GM21723 (cell line): ENCODE results near the gene SORL1.

Experiments
- ATAC-seq: cut with Tn5 transposase; IDR thresholded peaks from one replicate; pipeline ENCODE4 v1.9.1; 2021; ENCODE audit warnings: mild to moderate bottlenecking, moderate library complexity; ENCODE audit not compliant: unreplicated experiment

SORL1 gene

DNA sequence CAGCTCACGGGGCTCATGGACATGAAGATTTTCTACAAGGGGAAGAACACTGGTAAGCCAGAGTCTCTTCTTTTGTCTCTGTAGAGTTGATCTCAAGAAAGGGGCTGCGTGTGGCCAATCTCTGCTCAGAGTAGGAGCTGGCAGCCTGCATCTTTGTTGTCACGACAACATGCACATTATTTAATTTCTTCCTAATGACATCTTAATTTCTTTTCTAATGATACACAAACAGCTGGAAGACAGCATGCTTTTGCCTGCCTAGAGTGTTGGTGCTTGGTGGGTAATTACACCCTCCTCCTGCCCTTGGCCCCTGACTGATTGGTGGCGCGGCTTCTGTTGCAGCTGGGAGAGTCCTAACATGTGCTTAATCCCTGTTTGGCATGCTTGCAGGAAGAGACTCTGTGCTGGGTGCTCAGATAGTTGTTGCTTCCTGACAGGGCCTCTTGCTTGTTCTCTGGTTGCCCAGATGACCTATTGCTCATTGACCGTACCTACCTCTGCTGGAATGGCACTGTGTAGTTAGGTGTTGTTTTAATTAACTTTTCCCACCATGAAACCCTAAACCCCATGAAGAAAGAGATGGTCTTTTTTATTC is 107.6 kb downstream of the SORL1 start:
- ATAC-seq, result no peak

DNA sequence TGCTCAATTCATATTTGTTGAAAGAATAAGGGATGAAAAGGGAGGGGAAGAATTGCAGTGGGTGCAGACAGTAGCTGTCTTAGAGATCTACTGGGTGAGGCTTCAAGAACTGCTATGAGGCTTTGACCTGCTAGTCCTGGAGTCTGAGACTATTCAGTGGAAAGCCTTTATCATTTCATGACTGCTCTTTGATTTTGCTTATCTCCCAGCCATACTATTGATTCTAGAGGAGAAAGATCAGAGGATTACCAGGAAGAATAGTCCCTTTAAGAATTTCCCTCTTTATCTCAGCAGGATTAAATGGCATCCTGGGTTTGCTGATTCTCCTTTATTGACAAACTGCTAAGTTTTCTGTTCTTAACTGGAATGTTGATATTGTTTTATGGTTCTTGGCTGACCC is 108.1 kb downstream of the SORL1 start:
- ATAC-seq, result no peak

DNA sequence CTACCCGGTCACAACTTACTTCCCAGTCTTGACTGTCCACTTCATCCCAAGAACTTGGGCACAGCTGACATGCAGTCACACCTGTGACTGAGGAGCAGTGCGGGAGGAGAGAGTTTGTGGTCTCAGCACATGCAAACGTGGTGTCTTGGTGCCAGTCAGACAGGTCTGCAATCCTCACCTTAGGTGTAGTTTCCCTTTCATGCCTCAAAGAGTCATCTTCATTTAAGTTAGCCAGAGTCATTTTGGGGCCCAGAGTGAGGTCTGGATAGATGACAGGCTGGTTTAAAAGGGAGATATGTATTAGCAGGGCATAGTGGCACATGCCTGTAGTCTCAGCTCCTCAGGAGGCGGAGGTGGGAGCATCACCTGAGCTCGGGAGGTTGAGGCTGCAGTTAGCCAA is 109.1 kb downstream of the SORL1 start:
- no peak for ATAC-seq

DNA sequence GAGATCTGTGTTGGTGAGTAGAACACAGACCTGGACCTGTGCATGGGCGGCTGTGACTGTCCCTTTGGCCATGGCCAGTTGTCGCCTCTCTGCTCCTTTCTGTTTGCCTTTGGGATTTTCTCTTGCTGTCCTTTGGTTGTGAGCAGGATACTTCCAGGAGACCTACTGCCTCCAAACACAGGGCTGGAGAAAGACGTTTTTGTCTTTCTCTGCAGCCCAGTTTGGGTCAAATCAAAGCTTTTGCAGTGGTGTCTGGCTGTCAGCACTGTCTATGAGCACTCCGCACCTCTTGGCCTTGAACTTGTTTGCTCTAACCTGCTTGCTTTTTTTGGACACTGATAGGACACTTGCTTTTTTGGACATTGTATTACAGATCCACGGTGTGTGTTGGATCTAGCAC is 109.6 kb downstream of the SORL1 start:
- ATAC-seq, result no peak

DNA sequence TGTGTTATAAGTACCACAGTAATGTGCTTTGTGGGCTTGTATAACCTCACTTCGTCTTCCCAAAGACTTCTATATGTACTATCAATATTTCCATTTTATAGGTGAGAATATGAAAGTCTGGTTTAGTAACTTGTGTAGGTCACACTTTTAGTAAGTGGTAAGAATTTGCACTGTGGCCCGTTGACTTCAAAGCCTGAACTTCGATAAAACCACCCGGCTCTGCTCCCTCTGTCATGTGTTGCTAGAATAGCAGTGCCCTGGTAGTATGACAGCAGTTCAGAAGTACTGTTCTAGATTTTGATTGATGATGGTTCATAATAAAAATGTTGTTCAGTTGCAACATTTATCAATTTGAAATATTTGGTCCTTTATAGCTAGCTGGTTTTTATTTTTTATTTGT is 110.9 kb downstream of the SORL1 start:
- ATAC-seq, result no peak

DNA sequence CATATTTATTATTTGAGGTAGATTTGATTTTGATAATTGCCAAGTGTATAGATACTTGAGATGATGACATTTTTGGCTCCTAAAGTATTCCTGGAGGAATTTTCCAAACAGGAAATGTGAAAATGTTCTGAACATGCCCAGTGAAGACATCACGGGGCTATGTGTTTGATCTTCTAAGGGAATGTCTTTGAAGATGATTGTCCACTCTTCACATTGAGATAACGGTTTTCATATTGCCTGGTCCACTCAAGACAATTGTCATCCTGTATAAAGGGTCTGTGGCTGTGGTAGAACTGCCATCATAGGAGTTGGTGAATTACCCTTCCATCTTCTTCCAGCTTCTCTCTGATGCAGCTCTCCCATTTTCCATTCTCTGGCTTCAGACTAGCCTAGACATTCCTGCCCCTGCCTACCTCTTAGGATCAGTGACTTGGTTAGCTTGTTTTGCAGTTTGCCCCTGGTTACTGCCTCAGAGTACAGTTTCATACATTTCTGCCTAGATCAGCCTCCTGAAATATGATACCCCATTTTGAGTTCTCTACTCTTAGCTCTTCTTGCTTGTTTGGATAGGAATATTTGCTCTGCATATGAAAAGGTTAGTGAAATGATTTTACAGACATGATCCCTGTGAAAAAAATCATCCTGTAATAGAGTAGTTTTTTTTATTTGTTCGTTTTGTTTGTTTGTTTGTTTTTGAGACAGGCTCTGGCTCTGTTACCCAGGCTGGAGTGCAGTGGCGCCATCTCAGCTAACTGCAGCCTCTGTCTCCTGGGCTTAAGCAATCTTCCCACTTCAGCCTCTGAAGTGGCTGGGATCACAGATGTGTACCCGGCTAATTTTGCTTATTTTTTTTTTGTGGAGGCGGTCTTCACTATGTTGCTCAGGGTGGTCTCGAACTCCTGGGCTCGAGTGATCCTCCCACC is 112.0 kb downstream of the SORL1 start:
- ATAC-seq, result no peak

DNA sequence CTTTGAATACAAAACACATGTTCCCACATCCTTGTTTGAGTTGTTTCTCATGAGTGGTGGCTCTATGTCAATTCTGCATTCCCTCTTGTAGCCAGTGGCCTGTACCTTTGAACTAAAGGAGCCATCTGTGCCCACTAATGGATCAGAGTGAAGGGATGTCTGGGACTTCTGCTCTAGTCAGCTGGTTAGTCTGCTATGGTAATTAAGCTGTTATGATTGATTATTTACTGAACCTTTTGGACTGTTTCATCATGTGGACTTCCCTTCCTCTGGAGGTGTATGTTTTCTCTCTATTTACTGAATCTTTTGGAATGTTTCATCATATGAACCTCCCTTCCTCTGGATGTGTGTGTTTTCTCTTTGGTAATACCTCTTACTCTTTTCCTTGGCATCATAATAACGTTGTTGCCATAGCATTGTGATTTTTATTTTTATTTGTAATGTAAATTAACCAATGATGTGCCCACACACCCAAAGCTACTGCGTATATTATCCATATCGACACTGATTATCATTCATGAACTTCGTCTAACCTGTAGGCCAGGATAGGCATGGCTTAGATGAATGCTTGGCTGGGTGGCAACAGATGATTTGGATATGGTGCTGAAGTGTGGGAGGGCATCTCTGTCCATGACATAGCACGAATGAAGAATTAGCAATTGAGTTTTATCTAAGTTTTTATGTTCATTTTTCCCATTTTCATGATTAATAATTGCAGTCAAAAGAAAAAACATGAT is 113.0 kb downstream of the SORL1 start:
- no peak for ATAC-seq

DNA sequence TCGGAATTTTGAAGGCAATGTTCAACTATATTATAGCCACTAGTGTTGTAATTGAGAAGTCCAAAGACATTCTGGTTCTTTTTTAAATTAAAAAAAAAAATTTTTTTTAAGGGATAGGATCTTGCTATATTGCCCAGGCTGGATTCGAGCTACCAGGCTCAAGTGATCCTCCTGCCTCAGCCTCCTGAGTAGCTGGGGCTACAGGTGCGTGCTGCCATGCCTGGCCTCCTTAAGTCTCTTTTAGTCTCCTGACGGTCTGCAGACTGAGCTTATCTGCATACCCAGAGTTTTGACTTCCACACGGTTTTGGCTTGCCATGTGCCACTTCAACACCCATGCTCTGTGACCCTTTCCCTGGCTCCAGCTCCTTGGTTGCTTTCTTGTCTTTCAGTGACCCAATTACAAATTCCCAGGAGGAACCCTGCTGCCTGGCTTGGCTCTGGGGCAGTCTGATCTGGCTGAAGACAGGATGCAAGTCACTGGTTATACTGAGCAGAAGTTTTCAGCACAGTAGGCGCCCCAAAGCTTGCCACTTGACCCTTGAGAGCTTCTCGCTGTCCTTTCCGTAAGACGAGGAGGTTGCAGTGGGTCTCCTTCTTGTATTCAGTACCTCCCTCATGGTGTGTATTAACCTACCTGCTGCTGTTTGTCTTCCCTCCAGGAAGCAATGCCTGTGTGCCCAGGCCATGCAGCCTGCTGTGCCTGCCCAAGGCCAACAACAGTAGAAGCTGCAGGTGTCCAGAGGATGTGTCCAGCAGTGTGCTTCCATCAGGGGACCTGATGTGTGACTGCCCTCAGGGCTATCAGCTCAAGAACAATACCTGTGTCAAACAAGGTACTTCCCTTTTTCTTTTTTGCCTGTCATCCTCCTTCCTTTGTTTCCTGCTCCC is 114.4 kb downstream of the SORL1 start:
- no peak for ATAC-seq

DNA sequence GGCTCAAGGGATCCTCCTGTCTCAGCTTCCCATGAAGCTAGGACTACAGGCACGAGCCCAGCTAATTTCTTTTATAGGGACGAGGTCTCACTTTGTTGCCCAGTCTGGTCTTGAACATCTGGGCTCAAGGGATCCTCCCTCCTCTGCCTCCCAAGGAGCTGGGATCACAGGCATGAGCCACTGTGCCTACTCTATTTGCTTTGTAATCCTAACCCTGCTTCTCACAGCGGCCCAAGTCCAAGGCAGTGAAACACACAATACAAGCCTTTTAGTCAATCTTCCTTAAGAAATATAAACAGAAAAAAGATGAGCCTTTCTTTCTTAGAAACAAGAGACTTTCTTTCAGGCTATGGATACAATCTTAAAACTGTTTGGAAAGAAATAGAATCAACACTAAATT is 115.9 kb downstream of the SORL1 start:
- no peak for ATAC-seq

DNA sequence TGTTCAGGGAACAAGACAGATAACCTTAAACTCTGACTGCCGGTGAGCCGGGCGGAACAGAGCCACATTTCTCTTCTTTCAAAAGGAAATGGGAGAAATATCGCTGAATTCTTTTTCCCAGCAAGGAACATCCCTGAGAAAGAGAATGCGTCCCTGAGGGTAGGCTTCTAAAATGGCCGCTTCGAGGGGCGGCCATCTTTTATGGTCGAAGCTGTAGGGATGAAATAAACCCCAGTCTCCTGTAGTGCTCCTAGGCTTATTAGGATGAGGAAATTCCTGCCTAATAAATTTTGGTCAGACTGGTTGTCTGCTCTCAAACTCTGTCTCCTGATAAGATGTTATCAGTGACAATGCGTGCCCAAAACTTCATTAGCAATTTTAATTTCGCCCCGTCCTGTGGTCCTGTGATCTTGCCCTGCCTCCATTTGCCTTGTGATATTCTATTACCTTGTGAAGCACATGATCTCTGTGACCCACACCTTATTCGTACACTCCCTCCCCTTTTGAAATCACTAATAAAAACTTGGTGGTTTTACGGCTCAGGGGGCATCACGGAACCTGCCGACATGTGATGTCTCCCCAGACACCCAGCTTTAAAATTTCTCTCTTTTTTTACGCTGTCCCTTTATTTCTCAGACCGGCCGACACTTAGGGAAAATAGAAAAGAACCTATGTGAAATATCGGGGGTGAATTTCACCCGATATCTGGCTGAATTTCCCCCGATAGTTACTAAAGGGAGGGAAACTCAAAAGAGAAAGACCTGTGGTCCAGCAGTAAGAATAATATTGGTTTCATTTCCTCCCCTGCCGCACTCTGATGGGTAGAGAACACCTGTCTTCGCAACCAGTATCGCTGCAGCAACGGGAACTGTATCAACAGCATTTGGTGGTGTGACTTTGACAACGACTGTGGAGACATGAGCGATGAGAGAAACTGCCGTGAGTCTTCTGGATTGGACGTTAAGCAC is 117.5 kb downstream of the SORL1 start:
- peak; percentile 98 for ATAC-seq

DNA sequence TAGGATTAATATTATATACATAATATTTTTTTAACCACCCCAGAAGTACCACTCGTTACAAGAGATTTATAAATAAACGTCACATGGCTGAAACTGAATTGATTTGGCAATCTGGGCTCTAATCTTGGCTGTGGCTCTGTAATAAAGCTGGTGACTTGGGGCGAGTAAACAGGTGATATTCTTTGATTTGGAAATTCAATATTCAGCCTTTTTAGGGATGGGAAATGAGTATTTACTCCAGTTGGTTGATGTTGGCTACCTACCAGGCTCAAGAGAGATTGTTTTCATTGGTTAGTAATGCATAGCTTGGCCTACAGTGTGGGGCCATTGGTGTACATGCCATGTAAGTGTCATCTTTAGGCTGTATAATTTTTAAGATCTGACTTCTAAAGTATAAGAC is 118.3 kb downstream of the SORL1 start:
- ATAC-seq, result no peak

DNA sequence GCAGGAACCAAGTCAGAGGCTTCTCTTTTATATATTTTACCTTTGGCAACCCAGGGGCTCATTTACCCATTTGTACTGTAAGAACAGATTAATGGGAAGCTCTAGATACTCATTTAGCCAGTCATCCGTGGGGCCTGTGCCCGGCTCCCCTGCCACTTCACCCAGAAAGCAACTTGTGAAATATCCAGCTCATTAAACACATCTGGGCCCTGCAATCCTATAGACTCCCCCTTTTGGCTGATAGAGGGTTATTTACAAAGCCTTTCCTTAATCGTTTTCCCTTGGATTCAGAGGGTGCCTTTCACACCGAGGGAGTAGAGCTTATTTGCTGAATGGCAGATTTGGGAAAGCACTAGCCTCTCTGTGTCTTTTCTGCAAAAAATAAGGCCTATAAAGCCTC is 119.4 kb downstream of the SORL1 start:
- no peak for ATAC-seq

DNA sequence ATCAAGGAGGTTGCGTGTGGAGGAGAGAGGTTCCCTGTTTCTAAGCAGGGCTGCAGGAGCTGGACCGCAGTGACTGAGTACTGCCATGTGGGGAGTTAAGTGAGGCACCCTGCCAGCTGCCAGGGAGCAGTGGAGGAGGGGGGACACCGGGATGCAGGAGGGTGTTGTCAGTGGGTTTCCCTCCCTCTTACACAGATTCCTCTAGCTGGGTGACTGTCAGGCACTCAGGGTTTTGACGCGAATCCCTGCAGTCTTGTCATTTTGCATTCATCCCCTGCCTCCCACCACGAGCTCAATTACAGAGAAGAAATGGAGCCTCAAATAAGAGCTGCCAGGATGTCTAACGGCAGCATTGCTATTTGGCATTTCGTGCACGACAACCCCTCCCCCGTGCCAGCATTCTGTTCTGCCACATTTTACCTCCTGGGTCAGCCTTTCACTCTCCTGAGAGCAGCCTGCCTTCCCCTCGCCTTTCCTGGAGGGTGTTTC is 120.5 kb downstream of the SORL1 start:
- ATAC-seq, result no peak

DNA sequence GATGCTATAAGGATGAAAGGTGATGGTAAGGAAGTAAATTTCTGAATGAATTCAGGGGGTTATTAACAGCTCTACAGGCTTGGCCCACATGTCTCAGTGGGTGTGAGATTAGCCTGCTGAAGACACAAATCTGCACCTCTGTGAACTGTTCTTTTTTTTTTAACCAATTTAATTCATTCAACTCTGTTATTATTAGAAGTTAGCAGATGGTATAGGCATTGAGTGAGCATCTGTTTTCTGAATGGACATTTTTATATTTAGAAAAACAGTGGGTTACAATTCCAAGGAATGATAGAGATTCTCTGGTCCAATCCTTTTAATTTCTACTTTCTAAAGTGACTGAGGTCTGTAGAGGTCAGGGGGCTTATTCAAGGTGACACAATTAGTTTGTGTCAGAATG is 122.7 kb downstream of the SORL1 start:
- no peak for ATAC-seq

DNA sequence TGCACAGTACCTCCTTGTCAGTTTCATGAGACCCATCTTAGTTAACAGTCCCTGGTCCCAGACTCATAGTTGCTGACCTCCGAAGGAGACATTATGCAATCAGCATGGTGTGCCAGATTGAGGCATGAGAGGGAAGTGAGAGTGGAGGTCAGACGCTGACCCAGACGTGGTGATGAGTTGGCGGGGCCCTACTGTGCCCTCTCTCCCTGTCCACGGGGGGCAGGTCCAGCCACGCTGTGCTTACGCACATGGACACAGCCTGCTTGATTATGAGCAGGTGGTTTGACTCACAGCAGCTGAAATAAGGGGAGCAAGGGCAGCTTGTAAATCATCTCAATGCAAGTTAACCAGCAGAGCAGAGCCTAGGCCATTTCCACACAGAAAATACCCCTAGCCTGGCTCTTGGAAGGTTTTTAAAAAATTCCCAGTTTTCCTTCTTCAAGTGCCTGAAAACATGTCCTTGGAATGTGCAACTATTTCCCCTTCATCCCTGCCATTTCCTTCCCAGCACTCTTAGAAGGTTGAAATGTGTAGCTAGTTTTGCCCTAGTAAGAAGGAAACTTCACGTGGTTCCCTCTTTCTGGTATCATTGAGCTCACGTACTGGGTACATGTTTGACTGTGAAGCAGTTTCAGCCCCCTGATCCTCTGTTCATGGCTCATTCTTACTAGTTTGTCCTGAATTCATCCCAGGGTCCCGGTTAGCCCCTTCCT is 123.3 kb downstream of the SORL1 start:
- peak; percentile 70 for ATAC-seq

DNA sequence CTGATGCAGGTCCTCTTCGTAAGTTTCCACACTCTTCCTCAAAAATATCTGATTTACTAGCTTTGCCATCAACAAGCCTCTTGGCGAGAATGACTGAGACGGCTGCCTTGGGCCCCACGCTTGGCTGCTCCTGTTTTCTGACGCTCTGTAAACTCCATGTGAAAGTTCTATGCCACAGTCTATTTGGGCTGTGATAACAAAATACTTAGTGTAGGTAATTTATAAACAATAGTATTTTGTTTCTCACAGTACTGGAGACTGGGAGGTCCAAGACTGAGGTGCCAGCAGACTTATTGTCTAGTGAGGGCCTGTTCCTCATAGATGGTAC is 123.8 kb downstream of the SORL1 start:
- peak; percentile 38 for ATAC-seq

DNA sequence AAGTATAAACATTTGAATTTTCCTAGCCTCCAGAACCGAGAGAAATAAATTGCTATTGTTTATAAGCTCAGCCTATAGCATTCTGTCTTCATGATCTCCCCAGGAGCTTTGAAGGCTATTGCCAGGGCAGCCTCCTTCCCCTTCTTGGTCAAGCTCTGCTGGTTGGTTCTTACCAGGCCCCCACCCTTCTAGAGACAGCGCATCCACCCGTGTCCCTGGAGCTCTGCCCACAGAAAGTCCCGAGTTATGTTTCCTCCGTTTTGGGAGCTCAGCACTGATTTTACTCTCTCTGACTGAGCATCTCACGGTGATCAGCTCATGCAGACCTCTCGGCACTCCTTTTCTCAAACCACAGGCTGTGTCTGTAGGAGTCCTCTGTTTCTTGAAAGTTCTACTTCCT is 124.4 kb downstream of the SORL1 start:
- ATAC-seq, result no peak

DNA sequence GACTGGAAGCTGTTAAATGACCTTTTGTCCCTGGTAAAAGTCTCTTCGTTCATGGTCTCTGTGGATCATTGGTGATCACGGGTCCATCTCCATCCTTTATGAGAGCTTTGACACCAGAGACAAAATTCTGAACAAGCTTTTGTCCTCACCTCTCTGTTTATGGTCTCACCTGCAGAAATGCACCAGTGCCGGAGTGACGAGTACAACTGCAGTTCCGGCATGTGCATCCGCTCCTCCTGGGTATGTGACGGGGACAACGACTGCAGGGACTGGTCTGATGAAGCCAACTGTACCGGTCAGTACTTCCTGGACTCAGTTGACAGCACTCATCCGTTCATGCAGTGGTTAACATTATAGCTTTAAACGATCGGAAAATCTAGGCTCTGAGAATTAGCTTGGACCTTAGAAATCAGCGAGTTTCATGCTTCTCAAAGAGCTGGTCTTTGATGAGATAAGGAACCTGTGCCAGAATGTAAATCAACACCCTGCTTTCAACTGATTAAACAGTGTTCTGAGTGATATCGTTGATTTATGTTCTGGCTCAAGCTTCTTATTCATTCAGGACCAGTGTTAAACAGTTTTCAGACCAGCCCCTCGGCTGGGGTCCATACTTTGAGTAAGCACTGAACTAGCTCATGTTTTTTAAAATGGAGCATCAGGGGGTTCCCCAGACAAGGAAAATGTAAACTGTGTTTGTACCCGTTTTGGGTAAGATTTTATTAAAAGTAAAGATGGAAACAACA is 125.2 kb downstream of the SORL1 start:
- no peak for ATAC-seq
